Neural cell (in vitro differentiated cells): Measurements from ENCODE around the gene RBM17.

ENCODE experiments used
- CTCF ChIP-seq: fragments of 450-650 bp; IDR thresholded peaks from 2 replicates; pipeline ENCODE4 v1.5.1; 2014; ENCODE audit warnings: antibody characterized with exemption, mild to moderate bottlenecking, moderate library complexity; ENCODE audit not compliant: poor library complexity, severe bottlenecking
- EZH2 ChIP-seq: fragments of 200-600, 300-800 bp; shearing (Covaris generic), sonication (generic); IDR thresholded peaks from 2 replicates; pipeline ENCODE4 v1.6.1; 2014; ENCODE audit warnings: antibody characterized with exemption, low read length, borderline replicate concordance, mild to moderate bottlenecking; ENCODE audit not compliant: insufficient read depth, poor library complexity, severe bottlenecking

GRCh38 chr10:6089334-6090219 lies 743 bp downstream of the RBM17 start:
- TF ChIP-seq CTCF (no peak), EZH2 (no peak)
